Brain pericyte (primary cell): ENCODE results near the gene STRIP2.
"Not testable (repeated sequence)": the region's sequence is repeated elsewhere in the genome, so short reads cannot be mapped to it uniquely, and the experiment has no call there.

Source experiments
- DNase-seq: peaks from one replicate; pipeline ENCODE4 v3.0.0-alpha.2; 2012; ENCODE audit warnings: low read depth, low spot score

STRIP2 gene

DNA sequence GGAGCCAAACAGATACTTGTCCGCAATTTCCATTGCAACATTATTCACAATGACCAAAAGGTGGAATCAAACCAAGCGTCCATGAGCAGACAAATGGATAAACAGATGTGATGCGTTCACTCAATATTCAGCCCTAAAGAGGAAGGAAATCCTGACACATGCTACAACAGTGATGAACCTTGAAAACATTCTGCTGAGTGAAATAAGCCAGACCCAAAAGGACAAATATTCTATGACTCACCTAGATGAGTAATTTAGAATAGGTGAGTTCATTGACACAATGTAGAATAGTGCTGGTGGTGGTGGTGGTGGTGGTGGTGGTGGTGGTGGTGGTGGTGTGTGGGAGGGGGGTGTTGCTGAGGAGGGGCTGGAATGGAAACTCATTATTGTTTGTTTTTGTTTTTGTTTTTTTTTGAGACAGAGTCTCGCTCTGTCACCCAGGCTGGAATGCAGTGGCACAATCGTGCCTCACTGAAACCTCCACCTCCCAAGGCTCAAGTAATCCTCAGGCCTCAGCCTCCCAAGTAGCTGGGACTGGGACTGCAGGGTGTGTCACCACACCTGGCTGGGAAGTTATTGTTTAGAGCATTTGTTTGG is 96.7 kb downstream of the STRIP2 start:
- DNase-seq, result no peak

DNA sequence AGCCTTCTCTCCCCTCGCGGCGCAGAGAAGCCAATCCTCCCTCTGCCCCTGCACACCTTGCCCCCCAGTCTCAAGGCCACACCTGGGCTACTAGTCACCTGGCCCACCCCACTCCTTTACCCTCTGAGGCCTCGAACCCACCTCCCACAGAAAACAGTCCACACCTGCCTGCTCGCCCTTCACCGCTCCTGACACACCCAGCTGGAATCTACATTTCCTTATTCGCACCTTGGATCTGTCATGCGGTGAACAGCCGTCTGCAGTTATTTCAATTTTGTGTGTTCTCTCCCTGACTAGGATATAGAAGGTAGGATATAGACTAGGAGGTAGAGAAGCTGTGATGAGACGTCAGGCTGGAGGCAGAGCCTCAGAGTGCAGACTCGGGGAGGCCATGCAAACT is 97.5 kb downstream of the STRIP2 start:
- no peak for DNase-seq

DNA sequence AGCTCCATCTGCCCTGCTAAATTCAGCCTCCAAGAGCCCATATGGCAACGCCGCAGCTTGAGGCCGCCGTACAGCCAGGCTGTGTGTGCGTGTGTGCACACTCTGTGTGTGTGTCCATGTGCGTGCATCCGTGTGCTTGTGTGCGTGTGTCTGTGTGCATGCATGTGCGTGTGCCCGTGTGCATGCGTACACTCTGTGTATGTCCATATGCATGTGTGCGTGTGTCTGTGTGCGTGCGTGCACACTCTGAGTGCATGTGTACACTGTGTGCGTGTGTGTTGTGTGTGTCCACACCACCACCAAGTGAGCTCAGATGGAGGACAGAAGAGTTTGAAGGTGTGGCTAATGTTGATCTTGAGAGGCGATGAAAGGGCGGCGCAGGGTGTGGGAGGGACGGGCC is 98.1 kb downstream of the STRIP2 start:
- DNase-seq, result no peak

DNA sequence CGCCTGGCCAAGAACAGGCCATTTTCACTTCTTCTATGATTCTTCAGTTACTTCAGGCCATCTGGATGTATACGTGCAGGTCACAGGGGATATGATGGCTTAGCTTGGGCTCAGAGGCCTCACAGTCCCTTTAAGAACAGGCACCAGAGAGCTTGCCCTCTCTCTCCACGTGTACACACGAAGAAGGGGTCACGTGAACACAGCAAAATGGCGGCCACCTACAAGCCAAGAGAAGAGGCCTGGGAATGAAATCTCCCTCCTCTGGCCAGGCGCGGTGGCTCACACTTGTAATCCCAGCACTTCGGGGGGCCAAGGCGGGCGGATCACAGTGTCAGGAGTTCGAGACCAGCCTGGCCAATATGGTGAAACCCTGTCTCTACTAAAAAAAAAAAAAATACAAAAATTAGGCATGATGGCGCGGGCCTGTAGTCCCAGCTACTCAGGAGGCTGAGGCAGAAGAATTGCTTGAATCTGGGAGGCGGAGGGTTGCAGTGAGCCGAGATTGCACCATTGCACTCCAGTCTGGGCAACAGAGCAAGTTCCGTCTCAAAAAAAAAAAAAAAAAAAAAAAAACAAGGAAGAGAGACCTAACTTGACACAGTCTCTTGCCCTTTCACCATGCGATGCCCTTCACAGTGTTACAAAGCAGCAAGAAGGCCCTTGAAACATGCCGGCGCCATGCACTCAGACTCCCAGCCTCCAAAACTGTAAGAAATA is 100.5 kb downstream of the STRIP2 start:
- DNase-seq, result not testable (repeated sequence)

GRCh38 chr7:129535896-129536295 is 101.7 kb downstream of the STRIP2 start:
- DNase-seq, result no peak

GRCh38 chr7:129536323-129536722 is 102.1 kb downstream of the STRIP2 start:
- DNase-seq, result no peak
